CD4-positive, alpha-beta memory T cell (primary cell): ENCODE measurements around the gene SPATA6L. TPM values are rescaled to one million over a fixed set of nuclear protein-coding genes. Genes with fewer than 3 reads are reported as not detected.
"Not testable (repeated sequence)": the region's sequence is repeated elsewhere in the genome, so short reads cannot be mapped to it uniquely, and the experiment has no call there.

Experiments
- CTCF ChIA-PET: fragments of 350-600 bp; sonication (Branson Sonifier 250); formaldehyde crosslinking; loops from one replicate; lab custom pipeline; 2021; ENCODE audit warnings: inconsistent platforms; ENCODE audit not compliant: partially characterized antibody; lab: Charles Lee
- POLR2A ChIA-PET: fragments of 350-600 bp; sonication (Branson Sonifier 250); formaldehyde crosslinking; loops from one replicate; lab custom pipeline; 2021; ENCODE audit not compliant: partially characterized antibody; lab: Charles Lee
- DNase-seq, 5 donors: peaks; one replicate each; pipeline versions ENCODE4 v3.0.0 to v3.0.0-alpha.2; 2020 to 2022; ENCODE audit warnings: mixed read lengths in 1 of 5
- H3K27ac ChIP-seq: one replicate; pipeline ENCODE4 v1.7.0; 2013; ENCODE audit warnings: low read depth, low read length
- H3K27me3 ChIP-seq: 2 replicates; pipeline ENCODE4 v1.7.0; 2013; ENCODE audit warnings: mild to moderate bottlenecking, low read length, moderate library complexity; ENCODE audit not compliant: insufficient read depth
- H3K36me3 ChIP-seq: 2 replicates; pipeline ENCODE4 v1.7.0; 2013; ENCODE audit warnings: mild to moderate bottlenecking, low read length, moderate library complexity; ENCODE audit not compliant: insufficient read depth
- H3K4me1 ChIP-seq: 2 replicates; pipeline ENCODE4 v1.7.0; 2013; ENCODE audit warnings: mild to moderate bottlenecking, low read length, moderate library complexity; ENCODE audit not compliant: insufficient read depth
- H3K4me3 ChIP-seq, 2 donors: one replicate each; pipeline ENCODE4 v1.7.0; 2013; ENCODE audit warnings: low read length in 2 of 2, mild to moderate bottlenecking in 1 of 2
- H3K9me3 ChIP-seq, 2 donors: one replicate each; pipeline ENCODE4 v1.7.0; 2013; ENCODE audit warnings: low read length in 2 of 2, control low read depth in 1 of 2; ENCODE audit not compliant: control insufficient read depth in 1 of 2
- H3K27ac Mint-ChIP-seq, 7 donors: one replicate each; pipeline ENCODE4 v1.8.0; 2020 to 2021; ENCODE audit warnings: mixed read lengths in 7 of 7, mild to moderate bottlenecking in 6 of 7, inconsistent platforms in 3 of 7, moderate library complexity in 3 of 7
- H3K27me3 Mint-ChIP-seq, 2 donors: one replicate each; pipeline ENCODE4 v1.8.0; 2020 to 2021; ENCODE audit warnings: mixed read lengths in 2 of 2
- H3K36me3 Mint-ChIP-seq, 2 donors: one replicate each; pipeline ENCODE4 v1.8.0; 2020 to 2021; ENCODE audit warnings: mixed read lengths in 2 of 2, inconsistent platforms in 1 of 2, mild to moderate bottlenecking in 1 of 2
- H3K4me1 Mint-ChIP-seq, 4 donors: one replicate each; pipeline ENCODE4 v1.8.0; 2020 to 2021; ENCODE audit warnings: mixed read lengths in 4 of 4, mild to moderate bottlenecking in 1 of 4
- H3K4me3 Mint-ChIP-seq, 8 donors: one replicate each; pipeline ENCODE4 v1.8.0; 2020 to 2021; ENCODE audit warnings: mixed read lengths in 8 of 8, mild to moderate bottlenecking in 7 of 8, moderate library complexity in 6 of 8, inconsistent platforms in 3 of 8
- H3K9me3 Mint-ChIP-seq, 8 donors: one replicate each; pipeline ENCODE4 v1.8.0; 2020 to 2021; ENCODE audit warnings: mixed read lengths in 8 of 8, mild to moderate bottlenecking in 5 of 8, inconsistent platforms in 3 of 8, moderate library complexity in 1 of 8
- intact Hi-C: fragments of 100-400 bp; cut with micrococcal nuclease; formaldehyde crosslinking; loops from one replicate; pipeline ENCODE4 v1.15.1; 2023
- polyA plus RNA-seq, 2 donors: library from polyadenylated mRNA; unstranded; fragments of 300-500 nt; fragmentation: Illumina TruSeq; gene quantifications; one replicate each; pipeline ENCODE4 v1.2.3, GENCODE V29; 2021
- total RNA-seq, 2 experiments: library from RNA; stranded (reverse); gene quantifications; one replicate each; pipeline ENCODE4 v1.2.3, GENCODE V29; 2021

Gene SPATA6L
- total and polyA plus RNA-seq, 4 experiments from 2014 or later: 1.9 to 3.4 TPM; not detected in 2

DNA sequence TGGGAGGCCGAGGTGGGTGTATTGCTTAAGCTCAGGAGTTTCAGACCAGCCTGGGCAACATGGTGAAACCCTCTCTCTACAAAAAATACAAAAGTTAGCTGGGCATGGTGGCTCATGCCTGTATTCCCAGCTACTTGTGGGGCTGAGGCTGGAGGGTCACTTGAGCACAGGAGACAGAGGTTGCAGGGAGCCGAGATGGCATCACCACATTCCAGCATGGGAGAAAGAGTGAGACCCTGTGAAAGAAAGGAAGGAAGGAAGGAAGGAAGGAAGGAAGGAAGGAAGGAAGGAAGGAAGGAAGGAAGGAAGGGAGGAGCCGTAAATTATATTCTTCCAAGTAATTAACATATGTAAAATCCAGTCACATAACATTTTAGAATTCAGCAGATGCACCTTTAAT is 10.1 kb downstream of the SPATA6L start:
- peaks cover 7 to 45% (median 8%) of the 10 kb centered on the region in 4 donors for H3K4me1 Mint-ChIP-seq
- H3K27me3 ChIP-seq, H3K9me3 Mint-ChIP-seq, H3K36me3 Mint-ChIP-seq, H3K27ac ChIP-seq, H3K27me3 Mint-ChIP-seq, POLR2A ChIA-PET, H3K4me1 ChIP-seq, intact Hi-C loops, DNase-seq, H3K9me3 ChIP-seq, H3K36me3 ChIP-seq, H3K4me3 ChIP-seq: not testable (repeated sequence)
- H3K4me3 Mint-ChIP-seq: peak overlapping the region in 1 of 8 donors; percentile 17
- peak overlapping the region in 1 of 7 donors; percentile 75 for H3K27ac Mint-ChIP-seq
- CTCF ChIA-PET: interaction anchor here (1.2 kb wide), 2 partner anchors 13 to 103 kb away, joined by 3 to 4 read pairs; no protein-coding TSS in a partner anchor

DNA sequence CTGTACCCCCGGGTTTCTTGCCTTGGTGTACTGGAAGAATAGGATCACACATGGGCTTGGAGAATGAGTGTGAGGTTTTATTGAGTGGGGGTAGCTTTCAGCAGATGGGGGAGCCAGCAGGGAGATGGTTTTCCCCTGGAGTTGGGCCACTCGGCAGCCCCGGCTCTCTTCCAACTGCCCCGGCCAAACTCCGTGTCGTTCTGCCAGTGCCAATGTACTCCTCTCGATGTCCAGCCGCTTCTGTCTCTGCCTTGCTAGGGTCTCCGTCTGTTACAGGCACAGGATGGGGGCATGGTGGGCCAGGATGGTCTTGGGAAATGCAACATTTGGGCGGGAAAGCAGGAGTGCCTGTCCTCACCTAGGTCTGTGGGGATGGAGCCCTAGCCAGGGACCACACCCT is 11.7 kb downstream of the SPATA6L start:
- H3K27me3 ChIP-seq: no peaks in the 10 kb centered on the region
- Mint-ChIP-seq H3K36me3 (peaks cover 0 to 4% of the 10 kb centered on the region in 2 donors), H3K4me3 (no peak overlapping the region), H3K27ac (peak overlapping the region in 1 of 7 donors; percentile 27), H3K27me3 (peaks cover 0 to 1% of the 10 kb centered on the region in 2 donors), H3K9me3 (peaks cover 0 to 3% (median 0%) of the 10 kb centered on the region in 8 donors), H3K4me1 (peaks cover 0 to 31% (median 5%) of the 10 kb centered on the region in 4 donors)
- no peak overlapping the region for H3K4me3 ChIP-seq
- DNase-seq: no peak
- H3K4me1 ChIP-seq: no peaks in the 10 kb centered on the region
- intact Hi-C loops: no loop called here
- CTCF ChIA-PET: interaction anchor here (0.9 kb wide), 1 partner anchor 288 kb away, joined by 3 read pairs; no protein-coding TSS in a partner anchor
- H3K27ac ChIP-seq: no peak overlapping the region
- POLR2A ChIA-PET: no interaction called here
- H3K36me3 ChIP-seq: no peaks in the 10 kb centered on the region
- no peaks in the 10 kb centered on the region for H3K9me3 ChIP-seq

DNA sequence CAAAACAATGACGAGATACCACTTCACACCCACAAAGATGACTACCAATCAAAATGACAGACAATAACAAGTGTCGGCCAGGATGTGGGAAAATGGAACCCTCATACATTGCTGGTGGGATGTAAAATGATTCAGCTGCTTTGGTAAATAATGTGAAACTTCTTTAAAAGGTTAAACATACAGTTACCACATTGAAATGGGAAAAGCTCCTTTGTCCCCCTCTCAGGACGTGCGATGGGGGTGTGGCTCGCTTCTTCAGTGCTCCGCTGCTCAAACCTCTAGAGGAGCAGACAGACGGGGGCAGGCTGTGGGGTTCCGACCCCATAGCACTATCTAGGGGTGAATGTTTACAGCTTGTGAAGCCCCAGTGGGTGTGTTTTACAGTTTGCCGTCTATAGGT is 12.2 kb downstream of the SPATA6L start:
- POLR2A ChIA-PET: no interaction called here
- H3K27ac Mint-ChIP-seq: no peak overlapping the region

DNA sequence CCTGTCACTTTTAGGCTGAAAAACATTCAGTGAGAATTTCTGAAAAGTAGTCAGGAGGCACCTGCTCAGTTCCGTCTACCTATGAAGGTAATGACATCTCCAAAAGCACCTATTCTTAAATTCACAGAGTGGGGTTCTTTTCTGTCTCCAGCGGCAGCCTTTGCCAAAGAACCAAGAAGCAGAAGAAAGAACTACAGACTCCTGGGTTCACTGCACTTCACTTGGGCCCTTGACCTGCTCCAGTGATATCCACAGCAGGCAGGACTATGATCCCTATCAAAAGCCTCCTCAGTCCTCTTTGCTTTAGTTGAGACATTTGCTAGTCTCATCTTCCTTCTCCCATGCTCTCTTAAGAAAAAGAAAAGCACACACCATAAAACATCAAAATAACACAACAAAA is 23.9 kb downstream of the SPATA6L start:
- intact Hi-C loops: loop anchor here (10.0 kb wide), 1 partner anchor 908 kb away; no protein-coding TSS in a partner anchor
- Mint-ChIP-seq H3K27me3 (no peaks in the 10 kb centered on the region), H3K9me3 (no peaks in the 10 kb centered on the region), H3K4me1 (peaks cover 5 to 11% (median 8%) of the 10 kb centered on the region in 4 donors), H3K36me3 (no peaks in the 10 kb centered on the region), H3K4me3 (no peak overlapping the region), H3K27ac (no peak overlapping the region)
- POLR2A ChIA-PET: no interaction called here
- H3K36me3 ChIP-seq: no peaks in the 10 kb centered on the region
- DNase-seq: no peak
- H3K27ac ChIP-seq: no peak overlapping the region
- H3K4me3 ChIP-seq: no peak overlapping the region
- H3K4me1 ChIP-seq: no peaks in the 10 kb centered on the region
- H3K9me3 ChIP-seq: no peaks in the 10 kb centered on the region
- H3K27me3 ChIP-seq: no peaks in the 10 kb centered on the region
- CTCF ChIA-PET: interaction anchor here (1.3 kb wide), 1 partner anchor 14 kb away, joined by 3 read pairs; no protein-coding TSS in a partner anchor

More for the DNA sequence above, 12.2 kb downstream of the SPATA6L start:
- intact Hi-C loops: no loop called here
- no peaks in the 10 kb centered on the region for H3K4me1 ChIP-seq
- Mint-ChIP-seq H3K9me3 (peaks cover 0 to 3% (median 0%) of the 10 kb centered on the region in 8 donors), H3K27me3 (peaks cover 0 to 3% of the 10 kb centered on the region in 2 donors), H3K4me1 (peaks cover 0 to 27% (median 5%) of the 10 kb centered on the region in 4 donors), H3K4me3 (peak overlapping the region in 2 of 8 donors; percentile 3 to 44), H3K36me3 (peaks cover 0 to 4% of the 10 kb centered on the region in 2 donors)
- no peaks in the 10 kb centered on the region for H3K36me3 ChIP-seq
- no peak overlapping the region for H3K4me3 ChIP-seq
- CTCF ChIA-PET: interaction anchor here (0.8 to 0.9 kb wide), 2 partner anchors 10 to 287 kb away, joined by 3 read pairs; no protein-coding TSS in a partner anchor
- no peaks in the 10 kb centered on the region for H3K27me3 ChIP-seq
- DNase-seq: no peak
- H3K9me3 ChIP-seq: no peaks in the 10 kb centered on the region
- no peak overlapping the region for H3K27ac ChIP-seq

DNA sequence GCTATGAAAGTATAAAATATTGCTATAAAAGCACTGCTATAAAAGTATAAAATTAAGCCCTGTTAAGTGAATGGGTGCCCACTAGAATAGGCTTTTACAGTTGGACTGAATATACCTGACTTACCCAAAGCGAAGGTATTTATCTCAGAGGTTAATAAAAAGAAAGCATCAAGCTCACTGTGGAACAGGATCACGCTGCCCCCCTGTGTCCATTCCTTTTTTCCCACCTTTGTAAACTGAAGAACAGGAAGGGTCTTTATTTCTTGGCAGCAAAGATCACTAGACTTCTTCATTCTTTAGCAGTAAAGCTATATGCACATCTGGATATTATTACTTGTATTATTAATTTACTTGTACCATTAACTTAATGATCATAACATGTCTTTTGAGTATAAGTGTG is 26.3 kb downstream of the SPATA6L start:
- H3K4me3 ChIP-seq: no peak overlapping the region
- no peaks in the 10 kb centered on the region for H3K4me1 ChIP-seq
- peak; percentile 53 to 64 (median 54) for DNase-seq
- Mint-ChIP-seq H3K4me3 (no peak overlapping the region), H3K9me3 (no peaks in the 10 kb centered on the region), H3K27me3 (no peaks in the 10 kb centered on the region), H3K36me3 (no peaks in the 10 kb centered on the region), H3K27ac (no peak overlapping the region), H3K4me1 (peaks cover 5 to 11% (median 8%) of the 10 kb centered on the region in 4 donors)
- CTCF ChIA-PET: interaction anchor here (0.9 to 4.1 kb wide), 15 partner anchors 11 to 326 kb away, joined by 3 to 54 read pairs (median 7); partner anchors contain the start of gene SPATA6L
- H3K27me3 ChIP-seq: no peaks in the 10 kb centered on the region
- no peaks in the 10 kb centered on the region for H3K36me3 ChIP-seq
- no peak overlapping the region for H3K27ac ChIP-seq
- intact Hi-C loops: loop anchor here (1.0 to 10.0 kb wide), 6 partner anchors 35 to 905 kb away; no protein-coding TSS in a partner anchor
- POLR2A ChIA-PET: interaction anchor here (0.6 to 1.3 kb wide), 7 partner anchors 8 to 598 kb away, joined by 3 to 4 read pairs (median 3); partner anchors contain the start of gene CDC37L1
- H3K9me3 ChIP-seq: no peaks in the 10 kb centered on the region

DNA sequence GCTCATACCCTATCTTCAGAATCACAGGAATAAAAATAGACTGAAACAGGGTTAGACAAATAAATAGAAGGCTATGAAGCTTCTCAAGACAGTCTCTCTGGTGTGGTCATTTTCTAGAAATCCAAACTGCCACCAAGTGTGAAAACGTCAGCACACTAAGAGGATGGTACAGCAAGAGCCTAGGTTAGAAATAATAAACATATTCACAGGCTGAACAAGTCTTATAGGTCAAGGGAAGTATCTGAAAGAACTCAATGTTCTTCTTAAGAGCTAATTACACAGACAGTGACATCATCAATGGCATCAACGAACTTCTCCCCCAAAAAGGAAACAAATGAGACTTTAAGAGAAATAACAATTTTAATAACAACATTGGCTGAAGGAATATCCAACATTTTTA is 26.9 kb downstream of the SPATA6L start:
- Mint-ChIP-seq H3K27ac (peak overlapping the region in 1 of 7 donors; percentile 24), H3K4me1 (peaks cover 2 to 11% (median 8%) of the 10 kb centered on the region in 4 donors), H3K4me3 (no peak overlapping the region), H3K36me3 (no peaks in the 10 kb centered on the region), H3K9me3 (no peaks in the 10 kb centered on the region), H3K27me3 (no peaks in the 10 kb centered on the region)
- Histone ChIP-seq H3K4me1 (no peaks in the 10 kb centered on the region), H3K9me3 (no peaks in the 10 kb centered on the region), H3K27ac (no peak overlapping the region), H3K4me3 (no peak overlapping the region), H3K36me3 (no peaks in the 10 kb centered on the region), H3K27me3 (no peaks in the 10 kb centered on the region)
- no peak for DNase-seq
- POLR2A ChIA-PET: interaction anchor here (0.6 to 1.3 kb wide), 4 partner anchors 35 to 597 kb away, joined by 3 to 4 read pairs (median 4); partner anchors contain the start of gene CDC37L1
- CTCF ChIA-PET: interaction anchor here (0.6 to 4.1 kb wide), 14 partner anchors 10 to 325 kb away, joined by 3 to 54 read pairs (median 7); partner anchors contain the start of gene SPATA6L
- intact Hi-C loops: loop anchor here (10.0 kb wide), 1 partner anchor 145 kb away; the partner anchor contains the start of gene SLC1A1

DNA sequence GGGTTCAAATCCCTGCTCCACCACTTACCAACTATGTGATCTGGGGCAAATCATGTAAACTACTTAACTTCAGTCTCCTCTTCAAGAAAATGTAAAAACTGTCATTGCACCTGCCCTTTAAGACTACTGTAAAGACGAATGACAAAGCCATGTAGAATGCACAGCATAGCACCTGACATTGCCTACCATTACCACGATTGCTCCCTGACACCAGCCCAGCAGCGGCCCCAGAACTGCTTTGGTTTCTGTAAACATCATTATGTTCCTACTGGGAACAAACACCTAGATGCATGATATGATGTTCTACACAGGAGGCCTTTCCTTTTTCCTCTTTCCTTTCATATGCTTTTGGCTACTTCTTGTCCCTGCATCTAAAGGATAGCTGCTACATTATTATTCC is 27.3 kb downstream of the SPATA6L start:
- CTCF ChIA-PET: interaction anchor here (0.6 to 4.1 kb wide), 10 partner anchors 16 to 273 kb away, joined by 3 to 54 read pairs (median 8); partner anchors contain the start of gene SPATA6L
- peak overlapping the region in 4 of 7 donors; percentile 4 to 82 (median 50) for H3K27ac Mint-ChIP-seq
- intact Hi-C loops: loop anchor here (10.0 kb wide), 1 partner anchor 144 kb away; the partner anchor contains the start of gene SLC1A1
- Histone ChIP-seq H3K27ac (no peak overlapping the region), H3K9me3 (no peaks in the 10 kb centered on the region), H3K4me1 (no peaks in the 10 kb centered on the region), H3K4me3 (no peak overlapping the region), H3K27me3 (no peaks in the 10 kb centered on the region), H3K36me3 (no peaks in the 10 kb centered on the region)
- no peaks in the 10 kb centered on the region for H3K9me3 Mint-ChIP-seq
- no peaks in the 10 kb centered on the region for H3K36me3 Mint-ChIP-seq
- H3K4me3 Mint-ChIP-seq: no peak overlapping the region
- DNase-seq: no peak
- POLR2A ChIA-PET: interaction anchor here (1.2 kb wide), 1 partner anchor 40 kb away, joined by 3 read pairs; the partner anchor contains the start of gene CDC37L1
- H3K4me1 Mint-ChIP-seq: peaks cover 2 to 11% (median 8%) of the 10 kb centered on the region in 4 donors
- H3K27me3 Mint-ChIP-seq: no peaks in the 10 kb centered on the region
